ENCODE results near the gene HOXC11.

- TF ChIP-seq CTCF (IDR thresholded peaks at IDR 0.05), result no peak
- no peak for TF ChIP-seq ZFX (IDR thresholded peaks at IDR 0.05; ENCODE audit: borderline replicate concordance)
Observed at GRCh38 chr12:53967421-53967925, 5.5 kb upstream of the HOXC11 start.
